ENCODE results near the gene HDDC3.

- TF ChIP-seq, protein P1, sequence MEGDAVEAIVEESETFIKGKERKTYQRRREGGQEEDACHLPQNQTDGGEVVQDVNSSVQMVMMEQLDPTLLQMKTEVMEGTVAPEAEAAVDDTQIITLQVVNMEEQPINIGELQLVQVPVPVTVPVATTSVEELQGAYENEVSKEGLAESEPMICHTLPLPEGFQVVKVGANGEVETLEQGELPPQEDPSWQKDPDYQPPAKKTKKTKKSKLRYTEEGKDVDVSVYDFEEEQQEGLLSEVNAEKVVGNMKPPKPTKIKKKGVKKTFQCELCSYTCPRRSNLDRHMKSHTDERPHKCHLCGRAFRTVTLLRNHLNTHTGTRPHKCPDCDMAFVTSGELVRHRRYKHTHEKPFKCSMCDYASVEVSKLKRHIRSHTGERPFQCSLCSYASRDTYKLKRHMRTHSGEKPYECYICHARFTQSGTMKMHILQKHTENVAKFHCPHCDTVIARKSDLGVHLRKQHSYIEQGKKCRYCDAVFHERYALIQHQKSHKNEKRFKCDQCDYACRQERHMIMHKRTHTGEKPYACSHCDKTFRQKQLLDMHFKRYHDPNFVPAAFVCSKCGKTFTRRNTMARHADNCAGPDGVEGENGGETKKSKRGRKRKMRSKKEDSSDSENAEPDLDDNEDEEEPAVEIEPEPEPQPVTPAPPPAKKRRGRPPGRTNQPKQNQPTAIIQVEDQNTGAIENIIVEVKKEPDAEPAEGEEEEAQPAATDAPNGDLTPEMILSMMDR (IDR thresholded peaks at IDR 0.05) = peak; percentile 99
- TF ChIP-seq, protein P2, sequence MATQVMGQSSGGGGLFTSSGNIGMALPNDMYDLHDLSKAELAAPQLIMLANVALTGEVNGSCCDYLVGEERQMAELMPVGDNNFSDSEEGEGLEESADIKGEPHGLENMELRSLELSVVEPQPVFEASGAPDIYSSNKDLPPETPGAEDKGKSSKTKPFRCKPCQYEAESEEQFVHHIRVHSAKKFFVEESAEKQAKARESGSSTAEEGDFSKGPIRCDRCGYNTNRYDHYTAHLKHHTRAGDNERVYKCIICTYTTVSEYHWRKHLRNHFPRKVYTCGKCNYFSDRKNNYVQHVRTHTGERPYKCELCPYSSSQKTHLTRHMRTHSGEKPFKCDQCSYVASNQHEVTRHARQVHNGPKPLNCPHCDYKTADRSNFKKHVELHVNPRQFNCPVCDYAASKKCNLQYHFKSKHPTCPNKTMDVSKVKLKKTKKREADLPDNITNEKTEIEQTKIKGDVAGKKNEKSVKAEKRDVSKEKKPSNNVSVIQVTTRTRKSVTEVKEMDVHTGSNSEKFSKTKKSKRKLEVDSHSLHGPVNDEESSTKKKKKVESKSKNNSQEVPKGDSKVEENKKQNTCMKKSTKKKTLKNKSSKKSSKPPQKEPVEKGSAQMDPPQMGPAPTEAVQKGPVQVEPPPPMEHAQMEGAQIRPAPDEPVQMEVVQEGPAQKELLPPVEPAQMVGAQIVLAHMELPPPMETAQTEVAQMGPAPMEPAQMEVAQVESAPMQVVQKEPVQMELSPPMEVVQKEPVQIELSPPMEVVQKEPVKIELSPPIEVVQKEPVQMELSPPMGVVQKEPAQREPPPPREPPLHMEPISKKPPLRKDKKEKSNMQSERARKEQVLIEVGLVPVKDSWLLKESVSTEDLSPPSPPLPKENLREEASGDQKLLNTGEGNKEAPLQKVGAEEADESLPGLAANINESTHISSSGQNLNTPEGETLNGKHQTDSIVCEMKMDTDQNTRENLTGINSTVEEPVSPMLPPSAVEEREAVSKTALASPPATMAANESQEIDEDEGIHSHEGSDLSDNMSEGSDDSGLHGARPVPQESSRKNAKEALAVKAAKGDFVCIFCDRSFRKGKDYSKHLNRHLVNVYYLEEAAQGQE (IDR thresholded peaks at IDR 0.05; ENCODE audit: insufficient read depth in 1 of 2, low read depth in 2 of 2, low read length in 1 of 2) = no peak
Observed at GRCh38 chr15:90956274-90957030, 24.1 kb upstream of the HDDC3 start.
